Right hindlimb (tissue), 1 donor: Measurements from ENCODE around the gene NUP85.
"Not testable (repeated sequence)": the region's sequence is repeated elsewhere in the genome, so short reads cannot be mapped to it uniquely, and the experiment has no call there.

Experiments
- DNase-seq: peaks from one replicate; pipeline ENCODE4 v3.0.0-alpha.2; 2018

Gene NUP85

DNA sequence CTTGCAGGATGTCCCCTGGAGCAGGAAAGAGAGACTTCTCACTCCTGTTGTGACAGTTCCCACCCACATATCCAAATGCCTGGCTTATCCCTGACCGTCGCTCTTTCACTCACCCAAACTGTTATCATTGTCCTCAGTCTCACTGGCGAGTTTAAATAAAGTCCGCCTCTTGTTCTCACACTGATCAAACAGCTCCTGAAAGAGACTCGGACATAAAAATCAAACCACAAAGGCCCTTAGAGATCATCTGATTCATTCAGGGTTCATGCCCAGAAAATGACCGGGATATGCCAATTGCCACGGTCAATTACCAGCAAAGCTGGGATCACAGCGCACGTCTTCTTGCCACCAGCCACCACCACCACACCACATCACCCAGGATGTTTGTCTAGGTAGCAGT, 36.0 kb downstream of the NUP85 start:
- DNase-seq = no peak

DNA sequence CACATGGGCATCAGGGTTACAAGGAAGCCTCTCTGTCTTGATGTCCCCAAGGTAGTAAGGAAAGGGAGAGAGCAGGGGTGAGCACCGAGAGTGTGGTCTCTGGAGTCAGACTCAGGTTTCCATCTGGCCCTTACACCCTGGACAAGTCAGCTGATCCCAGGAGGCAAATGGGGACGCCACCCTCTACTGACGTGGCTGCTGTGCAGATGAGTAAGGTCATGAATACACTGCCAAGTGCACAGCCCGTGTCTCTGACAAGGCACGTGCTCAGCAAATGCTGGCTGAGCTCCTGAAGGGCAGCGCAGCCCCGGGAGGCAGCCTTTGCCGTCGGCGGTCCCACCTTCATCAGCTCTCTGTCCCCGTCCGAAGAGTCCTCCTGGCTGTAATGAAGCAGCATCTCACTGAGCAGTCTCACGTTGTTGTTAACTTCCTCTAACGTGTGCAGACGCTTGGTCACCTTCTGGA, 36.5 kb downstream of the NUP85 start:
- no peak for DNase-seq

DNA sequence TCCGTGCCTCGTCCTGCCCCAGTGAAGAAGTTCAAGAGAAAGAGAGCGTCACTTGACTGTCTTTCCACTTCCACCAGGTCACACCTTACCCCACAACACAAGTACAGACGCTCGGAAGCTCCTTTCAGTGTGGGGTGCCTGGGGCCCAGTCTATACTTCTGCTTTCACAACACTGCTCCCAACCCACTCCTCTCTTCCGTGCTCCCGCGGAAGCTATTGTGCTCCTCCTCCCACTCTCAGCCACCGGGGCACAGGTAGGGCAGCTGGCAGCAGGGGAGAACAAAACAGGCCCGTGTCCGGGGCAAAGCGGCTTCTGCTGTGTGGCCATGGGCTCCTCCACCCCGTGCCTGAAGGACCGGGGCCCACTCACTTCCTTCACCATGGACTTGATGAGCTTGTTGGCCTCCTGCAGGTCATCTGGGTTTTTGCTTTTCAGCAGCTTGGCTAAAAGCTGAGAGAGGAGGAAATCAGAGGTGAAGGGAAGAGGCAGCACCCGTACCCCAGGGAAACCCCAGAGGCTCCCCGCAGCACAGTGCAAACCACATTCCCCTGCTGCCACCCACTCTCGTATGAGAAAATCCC, 37.1 kb downstream of the NUP85 start:
- no peak for DNase-seq

DNA sequence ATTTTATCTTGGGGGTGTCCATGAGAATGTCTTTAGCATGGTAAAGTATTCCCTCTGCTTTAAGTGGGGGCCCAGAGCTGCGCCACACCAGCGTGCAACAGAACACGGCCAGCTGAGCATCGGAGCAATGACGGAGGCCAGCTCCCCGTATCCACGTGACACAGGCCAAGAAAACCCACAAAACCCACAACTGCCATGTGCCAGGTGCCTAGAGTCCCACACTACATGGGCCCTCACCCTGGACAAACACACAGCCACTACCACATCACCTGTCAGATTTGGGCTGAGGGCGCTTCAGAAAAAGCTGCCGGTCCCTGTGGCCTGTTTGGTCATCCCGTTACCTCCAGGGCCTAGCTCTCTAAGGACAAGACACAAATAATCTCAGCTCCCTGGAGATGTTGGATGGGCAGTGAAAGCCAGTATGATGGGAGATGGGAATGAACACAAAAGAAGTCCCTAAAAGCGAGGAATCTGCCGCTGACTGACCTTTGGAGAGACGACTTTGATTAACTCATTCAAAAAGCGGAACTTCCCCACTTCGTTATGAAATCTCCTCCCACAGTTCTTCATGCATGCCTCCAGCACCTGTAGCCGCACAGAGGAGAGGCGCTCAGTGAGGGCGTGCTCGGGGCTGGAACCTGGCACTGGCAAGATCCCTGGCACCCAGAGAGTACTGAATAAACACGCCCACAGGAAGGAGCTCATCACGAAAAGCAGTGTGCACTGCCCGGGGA, 38.8 kb downstream of the NUP85 start:
- no peak for DNase-seq

DNA sequence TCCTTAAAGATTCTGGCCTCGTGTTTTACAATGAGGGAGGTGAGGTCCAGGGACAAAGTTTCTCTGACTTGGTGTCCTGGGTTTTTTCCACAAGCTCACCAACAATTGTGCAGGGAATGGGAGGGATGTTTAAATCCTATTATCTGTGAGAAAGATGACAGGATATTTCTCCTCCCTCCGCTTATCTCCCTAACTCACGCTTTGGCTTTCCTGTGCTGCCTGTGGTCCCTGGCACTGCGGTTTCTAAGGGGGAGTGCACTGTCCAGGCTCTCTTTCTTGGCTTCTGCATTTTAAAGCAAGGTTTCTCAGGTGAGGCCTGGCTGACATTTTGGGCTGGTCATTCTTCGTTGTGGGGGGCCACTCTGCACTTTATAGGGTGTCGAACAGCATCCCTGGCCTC, 39.5 kb downstream of the NUP85 start:
- DNase-seq = no peak

DNA sequence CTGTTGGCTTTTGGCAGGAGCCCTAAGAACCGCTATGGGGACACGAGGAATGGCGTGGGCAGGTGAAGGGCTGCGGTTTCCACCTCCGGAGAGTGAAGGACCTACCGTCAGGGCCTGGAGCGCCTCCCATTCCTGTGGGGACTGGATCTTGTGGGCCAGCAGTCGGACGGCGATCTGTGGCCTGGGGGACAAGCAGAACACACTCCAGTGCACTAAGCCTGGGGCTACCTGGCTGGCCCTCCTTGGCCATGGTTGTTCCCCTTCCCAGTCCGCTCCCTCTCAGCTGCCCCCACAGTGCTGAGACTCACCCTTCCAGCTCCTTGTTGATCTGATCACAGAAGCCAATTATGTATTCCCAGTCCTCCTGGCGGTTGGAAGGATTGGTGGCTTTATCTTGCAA, 40.9 kb downstream of the NUP85 start:
- DNase-seq = no peak

DNA sequence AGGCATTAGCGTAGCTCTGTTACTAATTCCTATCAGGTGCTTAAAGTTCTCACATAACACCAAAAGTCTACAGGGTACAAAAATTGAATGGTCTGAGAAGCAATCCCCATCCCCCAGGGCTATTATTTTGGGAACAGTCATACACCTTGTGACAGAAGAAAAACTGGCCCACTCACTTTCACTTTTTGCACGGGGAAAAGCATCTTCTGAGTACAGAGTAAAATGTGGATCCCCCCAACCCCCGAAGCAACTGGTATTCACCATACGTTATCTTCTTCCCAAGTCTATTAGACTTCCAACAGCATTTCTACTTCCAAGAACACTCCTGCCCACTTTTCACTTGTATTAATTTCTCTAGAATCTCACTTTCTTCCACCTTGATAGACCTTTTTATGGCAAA, 44.1 kb downstream of the NUP85 start:
- no peak for DNase-seq

DNA sequence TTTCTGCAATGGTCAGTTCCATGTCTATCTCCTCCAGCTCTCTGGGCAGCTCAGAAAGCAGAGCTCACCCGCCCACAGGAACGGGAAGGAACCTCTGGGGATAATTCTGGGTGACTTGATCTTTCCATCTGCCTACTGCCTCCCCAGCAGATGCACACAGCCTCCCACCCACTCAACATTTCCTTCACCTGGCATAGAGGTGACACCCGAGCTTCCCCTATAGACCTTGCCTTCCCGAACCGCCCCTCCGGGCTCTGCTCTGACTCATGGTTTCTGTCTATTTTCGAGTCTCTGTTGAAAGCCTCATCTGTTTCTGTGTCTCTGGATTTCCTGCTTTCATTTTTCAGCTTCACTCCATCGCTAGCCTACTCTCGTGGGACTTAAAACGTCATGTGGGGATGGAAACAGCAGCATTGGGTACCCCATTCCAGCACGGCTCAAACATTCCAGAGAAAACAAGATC, 44.6 kb downstream of the NUP85 start:
- DNase-seq = no peak

DNA sequence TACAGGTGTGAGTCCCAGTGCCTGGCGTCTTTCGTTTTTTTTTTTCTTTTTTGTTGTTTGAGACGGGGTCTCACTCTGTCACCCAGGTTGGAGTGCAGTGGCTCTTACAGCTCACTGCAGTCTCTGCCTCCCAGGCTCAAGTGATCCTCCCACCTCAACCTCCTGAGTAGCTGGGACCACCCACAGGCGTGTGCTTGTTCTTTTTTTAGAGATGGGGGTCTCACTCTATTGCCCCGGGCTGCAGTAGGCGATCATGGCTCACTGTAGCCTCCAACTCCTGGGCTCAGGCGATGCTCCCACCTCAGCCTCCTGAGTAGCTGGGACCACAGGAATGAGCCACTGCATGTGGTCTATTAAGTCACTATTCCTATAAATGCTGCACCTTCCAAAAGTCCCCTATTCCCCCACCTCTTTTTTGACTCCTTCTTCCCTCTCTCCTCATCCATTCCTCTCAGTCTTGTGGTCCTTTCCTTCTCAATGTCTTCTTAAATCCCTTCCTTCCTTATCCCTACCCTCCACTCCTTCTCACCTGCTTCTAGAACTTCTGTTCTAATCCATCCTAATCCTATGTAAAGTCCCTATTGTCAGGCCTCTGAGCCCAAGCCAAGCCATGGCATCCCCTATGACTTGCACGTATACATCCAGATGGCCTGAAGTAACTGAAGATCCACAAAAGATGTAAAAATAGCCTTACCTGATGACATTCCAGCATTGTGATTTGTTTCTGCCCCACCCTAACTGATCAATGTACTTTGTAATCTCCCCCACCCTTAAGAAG, 46.7 kb downstream of the NUP85 start:
- DNase-seq = no peak

DNA sequence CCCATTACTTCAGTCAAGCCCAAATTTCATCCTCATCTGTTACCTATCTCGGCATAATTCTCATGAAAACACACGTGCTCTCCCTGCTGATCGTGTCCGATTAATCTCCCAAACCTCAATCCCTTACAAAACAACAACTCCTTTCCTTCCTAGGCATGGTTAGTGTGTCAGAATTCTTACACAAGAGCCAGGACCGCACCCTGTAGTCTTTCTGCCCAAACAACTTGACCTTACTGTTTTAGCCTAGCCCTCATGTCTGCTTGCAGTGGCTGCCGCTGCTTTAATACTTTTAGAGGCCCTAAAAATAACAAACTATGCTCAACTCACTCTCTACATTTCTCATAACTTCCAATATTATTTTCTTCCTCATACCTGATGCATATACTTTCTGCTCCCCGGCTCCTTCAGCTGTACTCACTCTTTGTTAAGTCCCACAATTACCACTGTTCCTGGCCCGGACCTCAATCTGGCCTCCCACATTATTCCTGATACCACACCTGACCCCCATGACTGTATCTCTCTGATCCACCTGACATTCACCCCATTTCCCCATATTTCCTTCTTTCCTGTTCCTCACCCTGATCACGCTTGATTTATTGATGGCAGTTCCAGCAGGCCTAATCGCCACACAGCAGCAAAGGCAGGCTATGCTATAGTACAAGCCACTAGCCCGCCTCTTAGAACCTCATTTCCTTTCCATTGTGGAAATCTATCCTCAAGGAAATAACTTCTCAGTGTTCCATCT, 50.6 kb downstream of the NUP85 start:
- DNase-seq = not testable (repeated sequence)

DNA sequence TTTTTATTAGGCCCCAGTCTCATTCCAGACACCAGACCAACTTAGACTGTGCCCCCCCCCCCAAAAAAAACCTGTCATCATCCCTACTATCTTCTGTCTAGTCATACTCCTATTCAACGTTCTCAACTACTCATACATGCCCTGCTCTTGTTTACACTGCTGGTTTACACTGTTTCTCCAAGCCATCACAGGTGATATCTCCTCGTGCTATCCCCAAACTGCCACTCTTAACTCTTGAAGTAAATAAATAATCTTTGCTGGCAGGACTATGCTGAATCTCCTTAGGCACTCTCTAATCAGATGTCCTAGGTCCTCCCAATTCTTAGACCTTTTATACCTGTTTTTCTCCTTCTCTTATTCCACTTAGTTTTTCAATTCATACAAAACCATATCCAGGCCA, 51.7 kb downstream of the NUP85 start:
- DNase-seq = not testable (repeated sequence)

DNA sequence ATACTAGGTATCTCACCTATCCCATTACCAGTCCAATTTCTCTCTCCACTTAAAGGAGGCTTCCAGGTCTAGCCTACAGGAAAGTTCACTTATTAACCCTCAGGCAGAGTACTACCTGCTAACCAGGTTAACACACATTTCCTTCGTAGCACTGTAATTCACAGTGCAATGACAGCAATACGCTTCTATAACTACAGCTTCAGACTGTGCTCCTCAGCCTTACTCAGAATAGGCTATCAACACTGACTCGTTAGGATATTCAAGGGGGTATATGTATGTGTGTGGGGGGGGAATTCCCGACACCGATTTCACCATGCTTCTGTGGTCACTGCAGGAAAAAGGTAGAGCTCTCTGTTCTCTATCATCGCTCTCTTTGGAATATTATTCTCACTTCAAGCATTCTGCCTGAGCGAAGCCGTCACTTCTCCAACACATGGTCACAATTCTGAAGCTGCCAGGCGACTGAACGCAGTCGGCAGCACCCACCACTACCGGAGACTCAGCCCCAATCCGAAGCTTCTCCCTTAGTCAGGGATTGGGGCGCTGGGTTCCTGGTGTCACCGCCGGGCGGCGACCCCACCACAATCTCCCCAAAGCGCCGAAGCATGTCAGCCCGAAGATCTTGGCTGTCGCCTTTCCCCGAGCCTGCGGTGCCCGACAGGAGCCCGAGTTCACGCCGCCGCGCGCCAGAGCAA, 55.3 kb downstream of the NUP85 start:
- peak; percentile 25 for DNase-seq

DNA sequence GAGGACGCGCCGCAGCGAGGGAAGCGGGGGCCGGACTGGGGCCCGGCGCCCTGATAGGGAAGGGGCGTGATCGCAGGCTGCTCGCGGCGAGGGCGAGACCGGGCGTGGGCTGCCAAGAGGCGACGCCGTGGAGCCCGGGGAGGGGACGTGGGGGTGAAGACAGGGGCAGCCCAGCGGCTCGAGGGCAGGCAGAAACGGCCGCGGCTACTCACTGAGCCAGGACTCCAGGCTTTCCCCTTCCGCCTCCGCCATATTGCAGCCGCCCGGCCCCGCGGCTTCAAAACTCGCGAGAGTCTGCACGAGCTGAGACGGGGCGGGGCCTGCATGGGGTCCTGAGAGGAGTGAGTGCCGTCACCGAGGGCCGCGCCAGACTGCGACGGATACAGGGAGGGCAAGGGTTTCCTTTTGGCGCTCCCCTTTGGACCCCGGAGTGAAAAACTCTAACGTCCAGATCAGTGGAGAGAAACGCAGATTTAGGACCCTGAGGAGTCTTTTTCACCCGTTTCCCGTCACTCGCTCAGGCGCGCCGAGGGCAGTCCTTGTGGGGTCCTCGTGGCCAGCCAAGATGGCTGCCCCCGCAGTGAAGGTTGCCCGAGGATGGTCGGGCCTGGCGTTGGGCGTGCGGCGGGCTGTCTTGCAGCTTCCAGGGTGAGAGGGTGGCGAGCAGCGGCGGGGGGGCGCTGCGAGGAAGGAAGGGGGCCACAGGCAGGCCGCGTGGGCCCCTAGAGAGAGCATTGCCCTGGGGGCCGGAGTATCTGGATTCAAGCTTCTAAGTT, 56.0 kb downstream of the NUP85 start, which contains the start of the genes GGA3 and MRPS7:
Gene GGA3 (minus strand): TSS at position 271 of the 776 bp plus-strand sequence. CDS start 19 bp downstream, at position 252.
Gene MRPS7 (plus strand): TSS at position 544 of the 776 bp plus-strand sequence. CDS start 22 bp downstream, at position 566.
- DNase-seq = peak; percentile 97

DNA sequence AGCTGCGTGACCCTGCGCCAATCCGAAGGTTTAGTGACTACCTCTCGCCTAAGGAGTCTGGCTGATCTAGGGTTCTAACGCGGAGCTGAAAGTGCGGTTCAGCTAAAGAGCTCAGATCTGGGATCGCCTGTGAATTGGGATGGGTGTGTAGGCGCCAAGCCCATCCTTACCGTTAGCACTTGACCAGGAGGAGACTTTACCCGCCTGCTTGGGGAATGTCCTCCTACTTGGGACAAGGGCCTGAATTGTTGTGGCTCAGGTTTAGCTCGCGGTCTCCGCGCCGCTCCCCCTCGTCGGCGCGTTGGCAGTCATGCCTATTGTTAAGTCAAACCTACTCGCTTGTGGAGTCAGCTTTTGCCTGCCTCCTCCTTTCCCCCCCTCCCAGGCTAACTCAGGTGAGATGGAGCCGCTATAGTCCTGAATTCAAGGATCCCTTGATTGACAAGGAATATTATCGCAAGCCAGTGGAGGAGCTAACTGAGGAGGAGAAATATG, 56.7 kb downstream of the NUP85 start:
- DNase-seq = no peak

DNA sequence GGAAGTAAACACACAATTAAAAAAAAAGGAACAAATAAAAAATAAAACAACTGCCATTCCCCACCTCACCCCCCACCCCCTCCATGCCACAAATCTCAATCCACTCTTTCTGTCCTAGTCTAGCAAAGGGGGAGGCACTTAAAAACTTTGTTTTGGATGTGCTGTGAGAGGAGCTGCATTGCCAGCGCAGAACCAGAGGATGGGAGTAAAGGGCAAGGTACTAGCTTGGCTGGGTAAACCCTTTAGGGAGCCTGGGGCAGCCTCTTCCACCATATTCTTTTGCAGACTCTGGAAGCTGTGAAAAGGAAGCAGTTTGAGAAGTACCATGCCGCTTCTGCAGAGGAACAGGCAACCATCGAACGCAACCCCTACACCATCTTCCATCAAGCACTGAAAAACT, 57.6 kb downstream of the NUP85 start:
- DNase-seq = no peak

DNA sequence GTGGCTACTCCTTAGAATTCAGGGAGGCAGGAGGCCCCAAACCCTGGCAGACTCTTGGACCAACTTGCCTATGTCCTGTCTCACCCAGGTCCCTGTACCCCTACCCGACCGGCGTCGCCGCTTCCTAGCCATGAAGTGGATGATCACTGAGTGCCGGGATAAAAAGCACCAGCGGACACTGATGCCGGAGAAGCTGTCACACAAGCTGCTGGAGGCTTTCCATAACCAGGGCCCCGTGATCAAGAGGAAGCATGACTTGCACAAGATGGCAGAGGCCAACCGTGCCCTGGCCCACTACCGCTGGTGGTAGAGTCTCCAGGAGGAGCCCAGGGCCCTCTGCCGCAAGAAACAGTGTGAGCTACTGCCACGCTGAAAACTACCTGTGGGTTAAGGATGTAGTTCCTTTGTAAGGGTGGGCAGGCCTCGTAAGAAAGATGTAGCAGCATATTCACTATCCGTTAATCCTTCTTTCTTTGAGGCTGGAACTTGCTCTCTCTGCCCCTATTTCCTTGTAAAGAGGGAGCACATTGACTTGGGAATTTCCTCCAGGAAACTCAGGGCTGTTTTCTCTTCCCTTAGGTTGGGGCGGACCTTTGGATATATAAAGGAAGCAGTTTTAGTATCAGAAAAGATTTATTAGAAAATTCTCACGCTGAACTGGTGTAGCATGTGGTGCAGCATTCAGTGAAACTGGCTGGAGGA, 60.3 kb downstream of the NUP85 start:
- DNase-seq = no peak

DNA sequence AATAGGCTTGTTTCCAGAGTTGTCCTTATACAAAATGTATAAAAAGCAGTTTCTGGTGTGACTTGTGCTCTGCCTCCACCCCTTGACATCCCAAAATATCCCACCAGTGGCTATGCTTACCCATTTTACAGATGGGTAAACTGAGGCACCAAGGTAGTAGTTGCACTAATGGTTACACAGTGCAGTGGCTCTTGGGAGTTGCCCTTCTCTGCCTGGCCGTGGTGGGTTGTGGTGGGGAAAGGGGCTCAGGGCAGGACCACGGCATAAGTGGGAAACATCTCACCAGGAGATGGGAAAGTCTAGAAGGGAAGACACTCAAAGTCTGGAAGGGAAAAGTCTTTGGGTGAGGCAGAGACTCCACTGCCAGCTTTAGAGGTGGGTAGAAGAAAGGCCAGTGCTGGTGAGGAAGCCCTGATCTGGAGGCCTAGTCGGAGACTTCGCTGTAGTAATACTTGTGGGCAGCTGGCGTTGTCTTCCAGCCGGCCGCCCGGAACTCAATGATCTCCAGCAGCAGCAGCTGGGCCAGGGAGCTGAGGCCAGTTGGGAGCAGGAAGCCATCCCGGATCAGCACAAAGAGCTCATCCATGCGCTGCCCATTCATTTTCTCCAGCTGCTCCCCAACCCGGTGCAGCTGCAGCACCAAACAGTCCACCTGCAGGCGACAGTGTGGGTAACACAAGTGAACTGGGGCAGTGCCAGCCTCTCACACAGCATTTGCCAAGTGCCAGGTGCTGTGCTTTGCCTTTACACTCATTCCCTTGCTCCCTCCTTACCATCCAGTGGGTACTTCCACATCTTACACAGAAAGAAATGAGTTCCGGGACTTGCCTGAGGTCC, 61.1 kb downstream of the NUP85 start:
- peak; percentile 53 for DNase-seq

DNA sequence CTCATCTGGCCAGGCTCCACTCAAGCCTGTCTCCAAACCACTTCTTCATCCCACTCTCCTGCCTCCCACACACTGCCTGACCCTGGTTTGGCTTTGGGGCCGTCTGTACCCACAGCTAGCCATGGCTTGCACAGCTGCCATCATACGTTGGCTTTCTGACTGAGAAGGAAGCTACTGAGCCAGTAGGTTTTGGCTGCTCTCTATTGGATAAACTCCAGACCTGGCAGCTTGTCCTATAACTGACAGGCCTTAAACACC, 61.6 kb downstream of the NUP85 start:
- DNase-seq = no peak

DNA sequence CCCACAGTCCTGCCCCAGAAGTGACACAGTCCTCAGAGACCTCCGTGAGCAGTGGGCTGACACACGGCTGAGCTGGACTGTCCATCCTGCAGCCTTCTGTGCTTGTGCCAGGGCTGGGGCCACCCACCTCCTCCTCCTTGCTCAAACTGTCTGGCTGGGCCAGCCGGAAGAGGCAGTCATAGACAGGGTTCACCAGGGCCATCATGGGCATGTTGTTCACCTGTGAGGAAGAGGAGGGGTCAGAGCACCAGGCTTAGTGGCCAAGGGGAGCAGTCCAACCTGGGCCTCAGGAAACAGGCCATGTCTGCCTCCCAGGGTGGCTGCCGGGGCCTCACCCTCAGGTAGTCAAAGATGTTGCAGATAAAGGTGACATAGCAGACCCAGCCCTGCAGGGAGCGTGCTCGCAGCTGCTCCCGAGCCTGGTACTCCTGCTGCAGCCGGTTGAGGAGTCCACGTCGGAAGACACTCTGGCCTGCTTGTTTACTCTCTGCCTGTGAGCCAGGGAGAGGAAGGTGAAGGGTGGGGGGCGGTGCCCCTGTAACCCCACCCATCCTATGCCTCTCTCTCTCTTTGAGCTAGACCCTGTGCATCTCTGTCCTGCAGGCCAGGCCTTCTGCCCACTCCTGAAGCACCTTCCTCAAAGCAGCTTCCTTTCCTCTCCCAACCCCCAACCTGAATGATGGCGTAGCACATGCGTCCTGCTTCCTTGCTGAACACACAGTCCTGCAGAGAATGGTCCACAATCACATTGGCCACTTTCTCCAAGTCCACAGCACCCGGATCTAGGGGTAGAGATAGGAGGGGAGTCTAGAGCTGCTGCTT, 62.1 kb downstream of the NUP85 start:
- DNase-seq = no peak
